ENCODE measurements around the gene EID3.
"Not testable (repeated sequence)": the region's sequence is repeated elsewhere in the genome, so short reads cannot be mapped to it uniquely, and the experiment has no call there.

The EID3 gene

GRCh38 chr12:104329707-104330532, 26.4 kb downstream of the EID3 start:
- TF ChIP-seq CTCF (IDR thresholded peaks at IDR 0.05; ENCODE audit: low read depth, low read length, missing control alignments) = no peak
- H3K4me3 ChIP-seq (ENCODE audit: low read depth, low read length) = no peak overlapping the region
- DNase-seq (ENCODE audit: low read depth) = no peak

- no peak for TF ChIP-seq CTCF (IDR thresholded peaks at IDR 0.05; ENCODE audit: low read depth, low read length, missing control alignments)
- H3K4me3 ChIP-seq (ENCODE audit: low read depth, low read length) = no peak overlapping the region
- DNase-seq (ENCODE audit: low read depth) = no peak
These were observed 27.8 kb downstream of the EID3 start for GRCh38 chr12:104331376-104331775.

DNA sequence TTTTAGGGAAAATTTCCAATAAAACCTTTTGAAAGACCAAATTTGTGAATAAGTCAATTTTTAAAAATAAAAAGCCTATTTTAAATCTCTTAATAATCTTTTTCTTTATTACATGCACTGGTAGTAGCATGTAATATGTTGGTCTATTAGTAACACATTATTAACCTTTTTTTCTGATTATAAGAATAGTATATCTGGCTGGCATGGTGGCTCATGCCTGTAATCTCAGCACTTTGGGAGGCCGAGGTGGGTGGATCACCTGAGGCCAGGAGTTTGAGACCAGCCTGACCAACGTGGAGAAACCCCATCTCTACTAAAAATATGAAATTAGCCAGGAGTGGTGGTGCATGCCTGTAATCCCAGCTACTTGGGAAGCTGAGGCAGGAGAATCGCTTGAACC, 28.7 kb downstream of the EID3 start:
- not testable (repeated sequence) for DNase-seq (ENCODE audit: low read depth); H3K4me3 ChIP-seq (ENCODE audit: low read depth, low read length)

DNA sequence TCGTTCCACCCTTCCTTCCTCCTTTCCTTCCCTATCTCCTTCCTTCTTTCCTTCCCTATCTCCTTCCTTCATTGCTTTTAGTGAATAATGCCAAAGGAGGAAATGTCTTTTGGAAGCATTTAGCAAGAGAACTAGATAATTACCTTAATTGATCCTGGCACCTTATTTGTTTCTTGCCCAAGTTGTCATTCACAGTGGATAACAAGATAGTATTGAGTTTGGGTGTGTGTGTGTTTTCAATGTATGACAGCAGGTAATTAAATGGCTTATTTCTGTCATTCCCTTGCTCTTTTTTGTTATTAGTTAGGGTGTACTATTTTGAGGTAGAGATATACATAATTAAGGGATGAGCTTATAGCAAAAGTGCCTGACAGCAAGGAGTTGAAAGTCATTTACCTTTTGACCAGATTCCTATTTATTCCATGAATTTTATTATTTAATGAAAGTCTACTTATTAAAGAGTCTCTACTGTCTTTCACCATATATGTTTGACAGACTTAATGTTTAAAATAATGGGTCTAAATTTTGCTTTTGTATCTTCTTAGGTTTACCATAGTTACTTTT, 30.2 kb downstream of the EID3 start:
- no peak for DNase-seq (ENCODE audit: low read depth)
- H3K4me3 ChIP-seq (ENCODE audit: low read depth, low read length) = no peak overlapping the region
- TF ChIP-seq CTCF (IDR thresholded peaks at IDR 0.05; ENCODE audit: low read depth, low read length, missing control alignments) = no peak

DNA sequence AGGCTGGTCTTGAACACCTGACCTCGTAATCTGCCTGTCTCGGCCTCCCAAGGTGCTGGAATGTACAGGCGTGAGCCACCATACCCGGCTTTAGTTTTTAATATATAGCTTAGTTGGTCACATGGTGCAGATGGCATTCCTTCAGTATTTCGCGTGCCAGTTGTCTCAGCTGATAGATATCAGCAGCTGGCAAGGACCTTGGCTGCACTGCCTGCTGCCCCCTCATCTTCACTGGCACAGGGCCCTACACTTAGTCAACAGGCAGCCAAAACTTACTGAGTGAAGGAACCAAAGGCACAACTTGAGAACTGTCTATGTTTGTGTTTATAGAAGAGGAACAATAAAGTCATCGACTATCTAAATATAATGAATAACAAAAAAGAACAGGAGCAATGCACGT, 31.0 kb downstream of the EID3 start:
- no peak for DNase-seq (ENCODE audit: low read depth)
- TF ChIP-seq CTCF (IDR thresholded peaks at IDR 0.05; ENCODE audit: low read depth, low read length, missing control alignments) = no peak

DNA sequence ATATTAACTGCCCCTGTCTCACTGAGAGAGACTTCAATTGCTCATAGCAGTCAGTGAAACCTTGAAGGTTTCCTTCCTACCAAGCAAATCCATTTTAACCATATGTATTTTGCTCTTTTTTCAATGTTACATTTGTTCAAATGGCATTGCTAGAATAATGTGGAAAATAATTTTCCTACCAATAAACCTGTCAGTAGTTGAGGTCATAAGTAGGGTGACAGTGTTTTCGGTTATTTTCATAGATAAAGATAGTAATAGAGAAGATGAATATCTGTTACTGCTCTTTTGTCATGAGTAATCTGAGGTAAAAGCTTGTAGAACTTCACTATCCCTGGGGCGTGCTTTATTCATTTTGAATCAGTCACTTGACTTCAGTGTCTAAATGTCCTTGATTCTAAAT, 32.6 kb downstream of the EID3 start:
- no peak for TF ChIP-seq CTCF (IDR thresholded peaks at IDR 0.05; ENCODE audit: low read depth, low read length, missing control alignments)
- no peak for DNase-seq (ENCODE audit: low read depth)

More for the DNA sequence above, 31.0 kb downstream of the EID3 start:
- H3K4me3 ChIP-seq (ENCODE audit: low read depth, low read length) = no peak overlapping the region

DNA sequence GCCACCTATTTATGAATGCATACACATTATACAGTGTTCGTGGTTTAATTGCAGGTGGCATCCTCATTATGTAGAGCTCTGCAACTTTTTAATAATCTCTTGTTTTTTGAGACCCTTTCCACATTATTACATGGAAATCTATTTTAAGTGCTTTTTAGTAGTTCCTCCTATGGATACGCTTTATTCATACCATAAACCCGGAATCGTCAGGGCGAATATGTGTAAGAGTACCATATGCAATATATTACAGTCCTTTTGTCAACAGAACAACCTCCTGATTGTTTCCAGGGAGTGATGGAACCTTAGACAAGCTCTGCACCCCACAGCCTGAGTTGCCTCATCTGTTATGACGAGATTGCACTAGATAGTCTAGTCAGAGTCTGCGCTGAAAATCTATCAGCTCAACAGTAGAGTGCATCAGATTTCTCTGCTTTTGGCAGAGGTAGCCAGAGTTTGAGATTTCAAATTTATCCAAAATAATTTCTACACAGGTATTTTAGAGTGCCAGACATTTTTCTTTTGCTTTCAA, 33.6 kb downstream of the EID3 start:
- no peak for TF ChIP-seq CTCF (IDR thresholded peaks at IDR 0.05; ENCODE audit: low read depth, low read length, missing control alignments)

More for the DNA sequence above, 32.6 kb downstream of the EID3 start:
- no peak overlapping the region for H3K4me3 ChIP-seq (ENCODE audit: low read depth, low read length)

More for the DNA sequence above, 33.6 kb downstream of the EID3 start:
- DNase-seq (ENCODE audit: low read depth) = no peak
- no peak overlapping the region for H3K4me3 ChIP-seq (ENCODE audit: low read depth, low read length)
